ENCODE results near the gene NLRP12.
A peak's percentile ranks its signal among the peaks of the same experiment; 100 is the strongest.
"Not testable (repeated sequence)": the region's sequence is repeated elsewhere in the genome, so short reads cannot be mapped to it uniquely, and the experiment has no call there.

NLRP12 gene

GRCh38 chr19:53810891-53811290, 13.2 kb downstream of the NLRP12 start:
- DNase-seq (ENCODE audit: insufficient read length, low spot score) (no peak), FAIRE-seq (no peak)
- no peak for TF ChIP-seq POLR2A (IDR thresholded peaks at IDR 0.05; ENCODE audit: low read depth, low read length)

- DNase-seq (ENCODE audit: insufficient read length, low spot score): no peak
- no peak for FAIRE-seq
- TF ChIP-seq POLR2A (IDR thresholded peaks at IDR 0.05; ENCODE audit: low read depth, low read length): no peak
These were observed 13.9 kb downstream of the NLRP12 start for GRCh38 chr19:53810187-53810546.

GRCh38 chr19:53809518-53810186, 14.5 kb downstream of the NLRP12 start:
- no peak for FAIRE-seq
- no peak for DNase-seq (ENCODE audit: insufficient read length, low spot score)
- no peak for TF ChIP-seq POLR2A (IDR thresholded peaks at IDR 0.05; ENCODE audit: low read depth, low read length)

GRCh38 chr19:53808710-53809125, 15.4 kb downstream of the NLRP12 start:
- TF ChIP-seq POLR2A (IDR thresholded peaks at IDR 0.05; ENCODE audit: low read depth, low read length): no peak
- no peak for FAIRE-seq
- DNase-seq (ENCODE audit: insufficient read length, low spot score): peak; percentile 44

GRCh38 chr19:53801257-53801656, 22.9 kb downstream of the NLRP12 start:
- DNase-seq (ENCODE audit: insufficient read length, low spot score): no peak
- no peak for FAIRE-seq
- no peak for TF ChIP-seq POLR2A (IDR thresholded peaks at IDR 0.05; ENCODE audit: low read depth, low read length)

GRCh38 chr19:53795019-53795418, 29.1 kb downstream of the NLRP12 start:
- FAIRE-seq: no peak
- no peak for DNase-seq (ENCODE audit: insufficient read length, low spot score)

GRCh38 chr19:53792721-53793433, 31.2 kb downstream of the NLRP12 start:
- DNase-seq (ENCODE audit: insufficient read length, low spot score): peak; percentile 96
- no peak for TF ChIP-seq POLR2A (IDR thresholded peaks at IDR 0.05; ENCODE audit: low read depth, low read length)
- peak; percentile 91 for FAIRE-seq

More at GRCh38 chr19:53795019-53795418, 29.1 kb downstream of the NLRP12 start:
- TF ChIP-seq POLR2A (IDR thresholded peaks at IDR 0.05; ENCODE audit: low read depth, low read length): no peak

- no peak for DNase-seq (ENCODE audit: insufficient read length, low spot score)
- FAIRE-seq: no peak
These were observed 34.1 kb downstream of the NLRP12 start for GRCh38 chr19:53789708-53790678.

GRCh38 chr19:53787266-53787665, 36.8 kb downstream of the NLRP12 start:
- no peak for FAIRE-seq
- no peak for DNase-seq (ENCODE audit: insufficient read length, low spot score)
- TF ChIP-seq POLR2A (IDR thresholded peaks at IDR 0.05; ENCODE audit: low read depth, low read length): no peak

More at GRCh38 chr19:53789708-53790678, 34.1 kb downstream of the NLRP12 start:
- TF ChIP-seq POLR2A (IDR thresholded peaks at IDR 0.05; ENCODE audit: low read depth, low read length): no peak

GRCh38 chr19:53786744-53787143, 37.4 kb downstream of the NLRP12 start:
- no peak for TF ChIP-seq POLR2A (IDR thresholded peaks at IDR 0.05; ENCODE audit: low read depth, low read length)
- DNase-seq (ENCODE audit: insufficient read length, low spot score) (no peak), FAIRE-seq (no peak)

GRCh38 chr19:53785196-53785889, 38.8 kb downstream of the NLRP12 start:
- FAIRE-seq (no peak), DNase-seq (ENCODE audit: insufficient read length, low spot score) (no peak)
- TF ChIP-seq POLR2A (IDR thresholded peaks at IDR 0.05; ENCODE audit: low read depth, low read length): no peak

GRCh38 chr19:53782698-53783097, 41.4 kb downstream of the NLRP12 start:
- no peak for FAIRE-seq
- no peak for DNase-seq (ENCODE audit: insufficient read length, low spot score)
- TF ChIP-seq POLR2A (IDR thresholded peaks at IDR 0.05; ENCODE audit: low read depth, low read length): no peak

GRCh38 chr19:53781332-53781731, 42.8 kb downstream of the NLRP12 start:
- FAIRE-seq; DNase-seq (ENCODE audit: insufficient read length, low spot score): not testable (repeated sequence)

Data from H54 (cell line).